HuH-7 (cell line): Measurements from ENCODE around the gene MYOF.
"Not testable (repeated sequence)": the region's sequence is repeated elsewhere in the genome, so short reads cannot be mapped to it uniquely, and the experiment has no call there.

ENCODE experiments used
- DNase-seq: peaks from one replicate; pipeline ENCODE4 v3.0.0; 2011; ENCODE audit warnings: low spot score

The MYOF gene

DNA sequence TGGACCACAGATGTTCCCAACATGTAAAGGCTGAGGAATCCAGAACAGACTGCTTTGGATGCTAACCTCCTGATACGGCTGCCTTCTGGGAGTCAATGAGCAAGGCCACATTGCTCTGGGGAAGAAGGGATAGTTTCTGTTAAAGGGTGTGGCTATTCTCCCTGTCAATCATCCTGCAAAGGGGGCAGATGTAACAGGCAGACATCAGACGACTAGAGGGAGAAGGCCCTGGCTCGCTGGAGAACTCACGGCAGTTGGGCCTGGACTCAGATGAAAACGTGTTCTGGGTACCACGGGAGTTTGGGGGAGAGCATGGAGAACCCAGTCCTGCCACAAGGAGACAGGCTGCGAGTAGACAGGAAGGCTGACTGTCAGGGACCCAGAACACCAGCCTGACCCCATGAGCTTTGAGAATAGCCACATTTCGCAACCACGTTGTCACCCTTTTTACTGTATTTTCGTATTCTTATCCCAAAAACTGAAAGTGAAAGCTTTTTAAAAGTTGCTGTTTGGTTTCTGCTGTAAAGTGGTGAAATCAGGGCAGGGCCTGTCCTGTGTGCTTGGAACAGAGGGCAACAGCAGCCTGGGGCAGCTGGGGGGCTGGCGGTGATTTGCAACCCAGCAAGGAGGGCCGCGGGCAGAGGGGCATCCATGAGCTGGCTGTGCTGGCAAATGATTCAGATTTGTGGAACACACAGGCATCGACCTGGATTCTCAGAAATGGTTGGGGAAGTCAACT is 95.3 kb downstream of the MYOF start:
- peak; percentile 13 for DNase-seq

DNA sequence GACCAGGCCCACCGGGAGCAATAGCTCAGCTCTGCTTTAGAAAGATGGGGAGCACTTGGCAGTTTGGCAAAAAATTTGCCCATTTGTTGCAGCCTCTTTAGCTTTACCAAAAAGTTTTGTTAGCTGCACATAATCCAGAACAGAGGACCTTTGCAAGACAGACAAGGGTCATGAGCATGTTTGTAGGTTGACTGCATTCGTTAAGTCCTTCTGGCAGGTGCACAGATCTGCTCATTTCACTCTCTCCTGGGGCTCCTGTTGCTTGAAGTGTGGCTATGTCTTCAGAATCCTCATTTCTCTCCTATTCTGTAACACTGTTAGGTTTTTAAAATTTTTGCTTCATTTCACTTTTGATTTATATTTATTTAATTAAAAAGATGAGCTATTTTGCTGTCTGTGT is 96.8 kb downstream of the MYOF start:
- no peak for DNase-seq

- DNase-seq = no peak
These were observed 98.1 kb downstream of the MYOF start for GRCh38 chr10:93384006-93384405.

GRCh38 chr10:93383562-93383981 is 98.6 kb downstream of the MYOF start:
- no peak for DNase-seq

- DNase-seq = no peak
These were observed 102.2 kb downstream of the MYOF start for GRCh38 chr10:93379731-93380575.

GRCh38 chr10:93378997-93379730 is 103.0 kb downstream of the MYOF start:
- DNase-seq = no peak

DNA sequence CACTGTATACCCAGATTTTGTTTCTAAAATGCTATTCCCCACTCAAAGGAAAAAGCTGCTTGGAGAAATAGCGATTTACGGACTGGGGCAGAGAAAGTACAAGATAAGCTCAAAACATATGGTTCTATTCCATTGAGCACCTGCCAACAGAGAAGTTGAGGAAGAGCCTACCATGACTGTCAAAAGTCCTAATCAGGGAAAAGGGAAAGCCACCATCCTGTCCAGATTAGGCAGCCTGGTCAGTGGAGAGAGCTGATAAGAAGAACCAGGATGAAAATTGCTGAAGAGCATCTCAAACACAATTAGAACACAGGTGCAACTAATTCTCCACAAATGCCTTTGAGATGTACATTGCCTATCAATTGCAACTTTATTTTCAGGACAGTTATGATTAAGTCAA is 104.1 kb downstream of the MYOF start:
- no peak for DNase-seq

- peak; percentile 69 for DNase-seq
These were observed 105.5 kb downstream of the MYOF start for GRCh38 chr10:93376372-93377293.

DNA sequence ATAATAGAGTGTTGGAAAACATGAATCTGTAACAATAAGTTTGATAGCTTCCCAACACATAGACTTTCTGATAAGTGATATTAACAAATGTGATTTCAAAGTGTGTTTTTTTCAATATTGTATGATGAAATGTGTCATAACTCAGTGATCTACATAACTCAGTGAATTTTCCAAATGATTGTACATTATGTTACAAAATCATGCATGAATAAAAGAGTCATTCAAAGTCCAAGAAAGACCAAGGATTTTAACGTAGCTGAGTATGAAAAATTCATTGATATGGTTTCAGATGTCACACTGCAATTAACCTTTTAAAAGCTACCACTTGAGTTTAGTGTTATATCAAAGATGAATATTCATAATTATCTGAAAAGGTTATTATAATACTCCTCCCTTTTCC is 111.2 kb downstream of the MYOF start:
- DNase-seq = no peak

- DNase-seq = no peak
These were observed 112.5 kb downstream of the MYOF start for GRCh38 chr10:93369588-93370164.

DNA sequence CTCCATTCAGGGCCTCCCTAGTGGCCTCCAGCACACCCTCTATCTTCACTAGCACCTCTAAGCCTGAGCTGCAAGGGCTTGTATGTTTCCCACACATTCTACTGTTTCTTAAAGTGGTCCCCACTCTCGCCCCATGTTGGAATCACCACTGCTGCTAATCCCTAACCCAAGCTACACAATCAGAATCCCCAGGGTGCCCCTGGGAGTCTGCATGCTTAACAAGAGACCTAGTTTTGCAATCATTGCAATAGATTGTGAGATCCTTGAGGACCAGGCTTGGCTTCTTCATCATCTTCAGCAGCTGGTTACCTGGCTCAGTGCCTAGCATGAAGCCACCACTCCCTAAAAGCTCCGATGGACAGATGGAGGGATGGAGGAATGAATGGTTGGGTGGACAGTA is 113.9 kb downstream of the MYOF start:
- DNase-seq = no peak

DNA sequence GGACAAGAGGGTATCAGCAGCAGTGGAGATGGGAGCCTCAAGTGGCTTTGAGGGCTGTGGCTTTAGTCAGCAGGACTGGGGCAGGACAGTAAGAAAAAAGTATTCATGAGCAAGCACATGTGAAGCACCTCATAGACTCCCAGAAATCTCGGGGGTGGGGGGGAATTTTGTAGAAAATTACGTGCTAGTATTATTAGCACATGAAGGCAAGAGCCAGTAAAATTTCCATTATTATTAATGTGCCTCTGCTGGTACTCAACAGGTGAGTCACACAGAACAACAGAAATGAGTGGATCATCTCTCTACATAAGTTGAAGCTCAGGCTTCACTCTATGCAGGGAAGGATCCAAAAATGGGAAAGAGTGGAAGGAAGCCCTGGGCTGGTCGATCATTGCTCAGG is 114.5 kb downstream of the MYOF start:
- DNase-seq = no peak

- no peak for DNase-seq
These were observed 117.2 kb downstream of the MYOF start for GRCh38 chr10:93364966-93365365.

- no peak for DNase-seq
These were observed 118.1 kb downstream of the MYOF start for GRCh38 chr10:93363891-93364648.

- DNase-seq = not testable (repeated sequence)
These were observed 123.7 kb downstream of the MYOF start for GRCh38 chr10:93358398-93358797.

DNA sequence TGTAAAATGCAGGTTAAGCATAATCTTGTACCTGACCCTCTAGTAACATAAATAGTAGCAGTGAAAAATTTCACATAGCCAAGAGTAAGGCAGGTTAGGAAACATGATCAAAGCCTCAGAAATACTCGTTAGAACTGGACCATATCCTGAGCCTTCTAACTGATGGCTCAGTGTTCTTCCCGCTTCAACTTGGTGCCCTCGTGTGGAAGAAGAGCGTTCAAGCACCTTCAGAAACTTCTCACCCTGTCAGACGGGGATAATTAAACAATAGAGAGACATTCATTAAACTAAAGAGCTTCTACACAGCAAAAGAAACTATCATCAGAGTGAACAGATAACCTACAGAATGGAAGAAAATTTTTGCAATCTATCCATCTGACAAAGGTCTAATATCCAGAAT is 124.5 kb downstream of the MYOF start:
- DNase-seq = peak; percentile 65

DNA sequence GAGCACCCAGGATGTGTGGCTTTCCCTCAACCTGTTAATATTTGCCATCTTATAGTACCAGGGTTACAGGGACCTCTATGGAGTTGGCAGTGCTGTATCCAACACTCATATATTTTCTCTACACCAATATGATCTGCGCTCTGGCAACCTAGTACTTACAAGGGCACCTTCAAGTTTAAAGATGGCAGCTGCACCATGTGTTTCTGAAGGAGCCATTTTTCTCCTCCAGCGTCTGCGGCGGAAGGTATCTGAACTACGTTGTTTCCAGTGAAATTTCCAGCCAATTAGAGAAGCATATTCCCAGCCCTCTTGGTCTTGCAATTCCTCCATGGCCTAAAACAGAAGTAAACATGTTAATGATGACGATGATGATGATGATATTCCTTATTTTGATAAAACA is 125.6 kb downstream of the MYOF start:
- DNase-seq = no peak

DNA sequence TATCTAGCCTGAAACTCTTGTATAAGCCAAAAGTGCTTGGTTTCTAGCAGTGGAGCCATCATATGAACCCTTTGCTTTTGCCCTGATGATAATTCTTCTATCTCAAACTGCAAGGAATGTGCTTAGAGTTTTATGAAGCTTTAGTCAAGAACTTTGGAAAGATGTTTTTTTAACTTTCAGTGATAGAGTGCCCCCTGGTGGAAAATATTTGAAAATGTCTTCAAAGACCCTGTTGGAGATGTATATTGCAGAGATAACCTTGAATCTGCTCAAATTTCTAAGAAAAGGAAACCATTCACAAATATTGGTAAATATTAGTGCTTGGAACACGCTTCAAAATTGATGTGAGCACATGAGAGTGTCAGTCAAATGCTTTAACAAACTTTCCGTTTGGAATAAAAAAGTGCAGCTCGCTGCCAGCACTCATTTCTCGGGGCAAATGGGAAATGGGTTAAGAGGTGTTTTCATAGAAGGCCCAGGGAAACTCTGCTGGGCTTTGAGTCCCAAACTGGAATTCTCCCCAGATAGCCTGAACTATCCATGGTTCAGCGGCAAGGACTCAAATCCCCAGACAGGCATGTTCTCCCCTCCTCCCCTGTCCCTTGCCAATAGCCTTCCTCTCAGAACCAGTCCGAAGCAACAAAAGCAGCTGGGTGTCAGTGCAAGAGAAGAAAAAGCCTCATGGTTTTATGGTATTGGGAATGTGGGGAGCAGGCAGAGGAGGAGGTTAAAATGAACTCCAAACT is 129.3 kb downstream of the MYOF start:
- peak; percentile 64 for DNase-seq

- DNase-seq = no peak
These were observed 135.4 kb downstream of the MYOF start for GRCh38 chr10:93346694-93347093.

- no peak for DNase-seq
These were observed 136.0 kb downstream of the MYOF start for GRCh38 chr10:93346108-93346507.
